ENCODE results near the gene MPP2. TPM values are rescaled to one million over a fixed set of nuclear protein-coding genes. Genes with fewer than 3 reads are reported as not detected.

MPP2 gene
- total and polyA plus RNA-seq, 9 of the 15 experiments (the other 6 are each of a cell fraction or from before 2014, with no cell fraction given) = 0.04 to 1.0 (median 0.24) TPM

DNA sequence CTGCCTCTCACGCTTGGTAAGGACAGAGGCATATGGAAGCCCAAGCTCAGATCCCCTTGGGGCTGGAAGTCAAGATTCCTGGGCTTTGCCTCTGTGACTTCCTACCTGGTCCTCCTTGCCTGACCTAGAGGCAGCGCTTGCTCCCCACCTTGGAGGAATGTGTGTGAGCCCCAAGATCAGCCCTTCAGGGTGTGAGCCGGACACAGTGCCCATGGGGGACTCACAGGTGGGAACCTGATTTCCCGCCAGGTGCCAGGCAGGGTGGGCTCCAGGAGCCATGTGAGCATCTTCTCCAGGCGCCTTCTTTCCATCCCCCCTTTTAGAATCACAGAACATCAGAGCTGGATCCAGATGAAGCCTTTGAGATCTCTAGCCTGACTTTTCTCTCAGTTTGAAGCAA lies 50.2 kb downstream of the MPP2 start:
- DNase-seq (ENCODE audit: extremely low read depth in 1 of 4, low spot score in 3 of 4) (no peak), ATAC-seq (no peak), FAIRE-seq (no peak)
- Histone ChIP-seq H3K9ac (ENCODE audit: insufficient read depth in 1 of 2, low read depth in 2 of 2, low read length in 2 of 2) (no peak overlapping the region; a peak in 1 of 4 replicates), H3K79me2 (ENCODE audit: control insufficient read depth, insufficient read depth, low read length) (no peaks in the 10 kb centered on the region), H3K9me1 (ENCODE audit: control insufficient read depth, insufficient read depth, low read length) (no peaks in the 10 kb centered on the region), H3K9me3 (replicated peaks; ENCODE audit: control insufficient read depth, insufficient read depth, low read depth, low read length) (no peaks in the 10 kb centered on the region), H2AFZ (ENCODE audit: low read depth, low read length) (no peak overlapping the region), H3K4me3 (no peak overlapping the region), H3K4me1 (replicated peaks in 1 of 2; ENCODE audit: control insufficient read depth in 2 of 2, insufficient read depth in 2 of 2, low read length in 2 of 2) (no peaks in the 10 kb centered on the region), H4K20me1 (replicated peaks; ENCODE audit: control insufficient read depth, insufficient read depth, low read length) (peaks cover 3% of the 10 kb centered on the region; the same call in 1 of the 2 replicates), H3K27ac (ENCODE audit: extremely low read depth, low read depth, low read length) (no peak overlapping the region), H3K27me3 (ENCODE audit: control insufficient read depth in 2 of 2, insufficient read depth in 2 of 2, low read length in 2 of 2) (peaks cover 32 to 84% of the 10 kb centered on the region in 2 experiments; a peak in 3 of 5 replicates), H3K4me2 (ENCODE audit: insufficient read depth, low read length) (no peak overlapping the region), H3K36me3 (ENCODE audit: control insufficient read depth, insufficient read depth, low read length) (no peaks in the 10 kb centered on the region)
- in situ Hi-C loops (cut with MboI) = no loop called here
- TF ChIP-seq GTF2F1 (IDR thresholded peaks at IDR 0.05; ENCODE audit: low read depth, low read length) (no peak), MTA2 (IDR thresholded peaks at IDR 0.05; ENCODE audit: low read depth) (no peak), GATA2 (CRISPR knock-in tag; IDR thresholded peaks at IDR 0.05) (no peak), SMARCA4 (IDR thresholded peaks at IDR 0.05) (no peak), ZNF239 (CRISPR knock-in tag; IDR thresholded peaks at IDR 0.05) (no peak), BRF1 (IDR thresholded peaks at IDR 0.05; ENCODE audit: borderline replicate concordance, extremely low read depth, insufficient read length) (no peak), ARID1B (IDR thresholded peaks at IDR 0.05) (no peak), PTTG1 (tag; IDR thresholded peaks at IDR 0.05; ENCODE audit: low read depth) (no peak), NCOA2 (IDR thresholded peaks at IDR 0.05; ENCODE audit: partially characterized antibody in 2 of 2) (no peak)
- ChIA-PET POLR2A (interaction anchor here (0.6 to 1.2 kb wide), 6 partner anchors 8 to 1053 kb away, joined by 3 to 4 read pairs (median 3); no protein-coding TSS in a partner anchor), CTCF (ENCODE audit: low intra/inter-chr PET ratio) (no interaction called here)
- BruUV-seq (replicated peaks) = no TSS peak
- 0% methylated on average over 5 of the region's 5 CpGs for WGBS (ENCODE audit: insufficient coverage, low coverage, missing lambda C conversion rate)
- intact Hi-C loops (cut with micrococcal nuclease) = no loop called here

Data from K562 (cell line).